Smooth muscle cell (in vitro differentiated cells): Measurements from ENCODE around the gene STUB1. TPM values are rescaled to one million over a fixed set of nuclear protein-coding genes. Genes with fewer than 3 reads are reported as not detected.
"Not testable (repeated sequence)": the region's sequence is repeated elsewhere in the genome, so short reads cannot be mapped to it uniquely, and the experiment has no call there.

Experiments
- DNase-seq: peaks from one replicate; lab custom pipeline; 2025; ENCODE audit not compliant: unreplicated experiment; lab: John Stamatoyannopoulos, UW
- H2AFZ ChIP-seq: fragments of 200-600 bp; sonication (generic); 2 replicates; pipeline ENCODE4 v1.6.0; 2016; ENCODE audit warnings: antibody characterized with exemption, low read depth, mild to moderate bottlenecking
- H3F3A ChIP-seq: fragments of 200-600 bp; sonication (generic); 2 replicates; pipeline ENCODE4 v1.6.0; 2017; ENCODE audit warnings: antibody characterized with exemption, low read depth
- H3K27ac ChIP-seq: fragments of 200-600 bp; sonication (generic); 2 replicates; pipeline ENCODE4 v1.5.1; 2016; ENCODE audit warnings: low read depth, mild to moderate bottlenecking
- H3K27me3 ChIP-seq: fragments of 200-600 bp; sonication (generic); 2 replicates; pipeline ENCODE4 v1.6.1; 2016; ENCODE audit warnings: low read depth, mild to moderate bottlenecking
- H3K36me3 ChIP-seq: fragments of 200-600 bp; sonication (generic); 2 replicates; pipeline ENCODE4 v1.5.1; 2016; ENCODE audit warnings: low read depth
- H3K4me1 ChIP-seq: fragments of 200-600 bp; sonication (generic); 2 replicates; pipeline ENCODE4 v1.5.1; 2016; ENCODE audit warnings: low read depth
- H3K4me2 ChIP-seq: fragments of 200-600 bp; sonication (generic); 2 replicates; pipeline ENCODE4 v1.6.0; 2016; ENCODE audit warnings: mild to moderate bottlenecking
- H3K4me3 ChIP-seq: fragments of 200-600 bp; sonication (generic); 2 replicates; pipeline ENCODE4 v1.5.1; 2016; ENCODE audit warnings: mild to moderate bottlenecking
- H3K79me2 ChIP-seq: fragments of 200-600 bp; sonication (generic); 2 replicates; pipeline ENCODE4 v1.6.0; 2016; ENCODE audit warnings: low read depth, mild to moderate bottlenecking
- H3K9ac ChIP-seq: fragments of 200-600 bp; sonication (generic); 2 replicates; pipeline ENCODE4 v1.6.0; 2016; ENCODE audit warnings: low read depth
- H3K9me3 ChIP-seq: fragments of 200-600 bp; sonication (generic); replicated peaks from 2 replicates; pipeline ENCODE4 v1.5.1; 2016; ENCODE audit warnings: low read depth
- H4K20me1 ChIP-seq: fragments of 200-600 bp; sonication (generic); 2 replicates; pipeline ENCODE4 v1.6.0; 2016; ENCODE audit warnings: low read depth
- WGBS: methylation state at CpG from one replicate; pipeline ENCODE4 v1.1.7; 2016; ENCODE audit warnings: low lambda C conversion rate; 5-methylcytosine and 5-hydroxymethylcytosine counted together
- polyA plus RNA-seq: library from polyadenylated mRNA; unstranded; fragments of >200 nt; fragmentation: Nextera tagmentation; extraction: Ambion mirVana; gene quantifications from 2 replicates; pipeline ENCODE4 v1.2.1, GENCODE V29; 2016
- total RNA-seq: library from RNA; depleted of rRNA; stranded (reverse); fragments of >200 nt; gene quantifications from 2 replicates; pipeline ENCODE4 v1.2.3, GENCODE V29; 2014
- TF ChIP-seq, protein P1 (sequence below): fragments of 200-600 bp; sonication (generic); IDR thresholded peaks from 2 replicates; pipeline ENCODE4 v1.5.1; 2017; ENCODE audit warnings: borderline replicate concordance, mild to moderate bottlenecking, antibody characterized with exemption; ENCODE audit not compliant: insufficient read depth, poor library complexity, severe bottlenecking

The STUB1 gene
- total and polyA plus RNA-seq, 2 experiments from 2014 or later: 99.0 to 196 TPM

DNA sequence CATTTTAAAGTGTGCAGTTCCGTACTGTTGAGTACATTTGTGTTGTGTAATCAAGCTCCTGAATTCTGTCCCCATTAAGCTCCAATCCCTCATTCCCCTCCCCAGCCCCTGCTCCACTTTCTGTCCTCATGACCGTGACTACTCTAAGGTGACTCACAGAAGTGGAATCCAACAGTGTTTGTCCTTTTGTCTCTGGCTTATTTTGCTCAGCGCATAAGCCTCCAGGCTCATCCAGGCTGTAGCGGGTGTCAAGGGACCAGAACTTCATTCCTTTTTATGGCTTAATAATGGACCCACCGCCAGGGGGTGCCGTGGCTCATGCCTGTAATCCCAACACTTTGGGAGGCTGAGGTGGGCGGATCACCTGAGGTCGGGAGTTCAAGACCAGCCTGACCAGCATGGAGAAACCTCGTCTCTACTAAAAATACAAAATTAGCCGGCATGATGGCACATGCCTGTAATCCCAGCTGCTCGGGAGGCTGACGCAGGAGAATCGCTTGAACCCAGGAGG lies 32.6 kb downstream of the STUB1 start:
- not testable (repeated sequence) for DNase-seq, H3K79me2 ChIP-seq, H3K36me3 ChIP-seq, H3K4me3 ChIP-seq, H3K9me3 ChIP-seq, H3K9ac ChIP-seq, H3K27ac ChIP-seq, H2AFZ ChIP-seq, H3K4me2 ChIP-seq, H4K20me1 ChIP-seq, H3F3A ChIP-seq
- 41% methylated on average over 13 of the region's 13 CpGs for WGBS
- Histone ChIP-seq H3K27me3 (peaks cover 18% of the 10 kb centered on the region), H3K4me1 (peaks cover 14% of the 10 kb centered on the region)
- TF ChIP-seq, protein P1, sequence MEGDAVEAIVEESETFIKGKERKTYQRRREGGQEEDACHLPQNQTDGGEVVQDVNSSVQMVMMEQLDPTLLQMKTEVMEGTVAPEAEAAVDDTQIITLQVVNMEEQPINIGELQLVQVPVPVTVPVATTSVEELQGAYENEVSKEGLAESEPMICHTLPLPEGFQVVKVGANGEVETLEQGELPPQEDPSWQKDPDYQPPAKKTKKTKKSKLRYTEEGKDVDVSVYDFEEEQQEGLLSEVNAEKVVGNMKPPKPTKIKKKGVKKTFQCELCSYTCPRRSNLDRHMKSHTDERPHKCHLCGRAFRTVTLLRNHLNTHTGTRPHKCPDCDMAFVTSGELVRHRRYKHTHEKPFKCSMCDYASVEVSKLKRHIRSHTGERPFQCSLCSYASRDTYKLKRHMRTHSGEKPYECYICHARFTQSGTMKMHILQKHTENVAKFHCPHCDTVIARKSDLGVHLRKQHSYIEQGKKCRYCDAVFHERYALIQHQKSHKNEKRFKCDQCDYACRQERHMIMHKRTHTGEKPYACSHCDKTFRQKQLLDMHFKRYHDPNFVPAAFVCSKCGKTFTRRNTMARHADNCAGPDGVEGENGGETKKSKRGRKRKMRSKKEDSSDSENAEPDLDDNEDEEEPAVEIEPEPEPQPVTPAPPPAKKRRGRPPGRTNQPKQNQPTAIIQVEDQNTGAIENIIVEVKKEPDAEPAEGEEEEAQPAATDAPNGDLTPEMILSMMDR: peak; percentile 60

DNA sequence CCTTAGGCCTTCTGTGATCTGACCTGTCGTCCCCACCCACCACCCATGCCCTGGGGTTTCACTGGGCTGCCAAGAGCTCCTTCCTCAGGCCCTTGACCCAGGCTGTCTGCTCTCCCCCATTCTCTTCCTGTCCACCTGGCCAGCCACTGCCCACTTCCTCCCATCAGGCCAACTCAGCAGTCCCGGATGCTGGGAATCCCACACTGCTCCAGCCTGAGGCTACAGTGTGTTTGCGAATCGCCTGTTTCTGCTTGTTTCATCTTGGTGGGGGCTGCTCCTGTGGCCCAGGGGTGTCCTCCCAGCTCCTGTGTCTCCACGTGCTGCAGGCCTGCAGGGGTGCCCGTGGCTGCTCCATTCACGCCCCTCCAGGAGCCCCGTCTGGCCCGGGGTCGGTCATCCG lies 33.9 kb downstream of the STUB1 start:
- Histone ChIP-seq H3K79me2 (no peaks in the 10 kb centered on the region), H3K36me3 (no peaks in the 10 kb centered on the region), H3K27me3 (peaks cover 5% of the 10 kb centered on the region), H2AFZ (no peak overlapping the region), H3K9me3 (no peaks in the 10 kb centered on the region), H3F3A (no peaks in the 10 kb centered on the region), H4K20me1 (peaks cover 8% of the 10 kb centered on the region), H3K4me2 (no peak overlapping the region), H3K27ac (no peak overlapping the region), H3K9ac (no peak overlapping the region), H3K4me1 (peaks cover 14% of the 10 kb centered on the region), H3K4me3 (no peak overlapping the region)
- TF ChIP-seq, protein P1: no peak
- 89% methylated on average over 11 of the region's 11 CpGs for WGBS
- no peak for DNase-seq

DNA sequence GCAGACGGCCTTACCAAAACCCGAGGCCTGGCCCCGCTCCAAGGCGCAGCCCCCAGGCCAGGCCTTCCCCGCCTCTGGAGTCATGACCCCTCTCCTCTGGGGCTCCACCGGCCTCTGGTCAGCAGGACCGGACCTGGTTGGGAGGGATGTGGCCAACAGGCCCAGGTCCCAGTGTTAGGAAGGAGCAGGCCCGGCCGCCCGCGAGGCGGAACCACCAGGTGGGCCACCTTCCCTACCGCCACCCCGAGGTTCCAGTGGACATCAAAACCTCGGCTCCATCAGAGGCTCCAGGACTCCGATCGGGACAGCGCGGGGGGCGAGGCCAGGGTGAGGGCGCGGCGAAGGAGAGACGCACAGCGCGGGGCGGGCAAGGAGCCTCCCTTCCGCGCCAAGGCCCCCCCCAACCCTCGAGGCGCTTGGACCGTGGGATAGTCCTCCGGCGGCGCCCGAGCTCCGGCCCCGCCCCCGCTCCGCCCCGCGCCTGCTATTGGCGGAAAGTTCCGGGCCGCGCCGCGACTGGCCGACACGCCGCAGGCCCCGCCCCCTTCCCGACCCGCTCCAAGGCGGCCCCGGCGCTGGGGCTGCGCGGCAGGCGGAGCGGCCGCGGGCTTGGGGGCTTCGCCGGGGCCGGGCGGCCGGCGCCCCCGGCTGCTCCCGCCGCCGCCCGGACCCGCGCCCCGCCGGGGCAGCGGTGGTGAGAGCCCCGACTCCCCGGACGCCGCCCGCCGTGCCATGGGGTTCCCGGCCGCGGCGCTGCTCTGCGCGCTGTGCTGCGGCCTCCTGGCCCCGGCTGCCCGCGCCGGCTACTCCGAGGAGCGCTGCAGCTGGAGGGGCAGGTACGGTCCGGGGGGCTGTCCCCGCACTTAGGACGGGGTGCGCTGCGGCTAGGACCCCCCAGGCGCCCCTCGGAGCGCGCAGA lies 34.6 kb downstream of the STUB1 start, which contains the start of gene METRN:
Gene METRN (plus strand): TSS at position 561 of the 919 bp plus-strand sequence. CDS start 172 bp downstream, at position 733.
- H3K9me3 ChIP-seq: no peaks in the 10 kb centered on the region
- H3K36me3 ChIP-seq: no peaks in the 10 kb centered on the region
- H3K79me2 ChIP-seq: no peaks in the 10 kb centered on the region
- TF ChIP-seq, protein P1: no peak
- H3K27me3 ChIP-seq: peaks cover 4% of the 10 kb centered on the region
- H4K20me1 ChIP-seq: peaks cover 8% of the 10 kb centered on the region
- peak within 1 kb of the TSS; percentile 99 for H3K4me2 ChIP-seq
- H3K27ac ChIP-seq: no peak within 1 kb of the TSS
- WGBS: 21% methylated on average over 51 of the region's 108 CpGs
- H3K4me3 ChIP-seq: peak within 1 kb of the TSS; percentile 61
- no peak within 1 kb of the TSS for H2AFZ ChIP-seq
- no peaks in the 10 kb centered on the region for H3F3A ChIP-seq
- H3K9ac ChIP-seq: no peak within 1 kb of the TSS
- H3K4me1 ChIP-seq: peaks cover 13% of the 10 kb centered on the region
- DNase-seq: peak; percentile 77
